Measurements from ENCODE around the gene SEMG1. TPM values are rescaled to one million over a fixed set of nuclear protein-coding genes. Genes with fewer than 3 reads are reported as not detected.

The SEMG1 gene
- polyA plus RNA-seq, 1 donor (not counting 4 experiments of a cell fraction or from before 2014, with no cell fraction given) = not detected

DNA sequence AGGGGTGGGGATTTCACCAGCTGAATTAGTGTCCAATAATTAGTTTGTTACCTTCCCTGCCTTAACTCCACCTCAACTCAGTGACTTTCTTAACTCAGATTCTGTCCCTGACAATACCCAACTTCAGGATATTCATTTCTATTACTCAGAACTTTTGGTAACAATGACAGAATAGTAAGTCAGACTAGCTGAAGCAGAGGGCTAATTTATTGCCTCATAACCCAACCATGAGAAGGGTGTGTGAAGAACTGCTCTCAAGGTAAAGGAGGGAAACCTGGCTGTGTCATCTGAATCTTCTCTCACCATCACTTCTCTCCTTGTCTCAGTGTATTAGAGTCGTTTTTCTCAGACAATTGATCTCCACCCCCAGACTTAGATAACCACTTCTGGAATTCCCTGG lies 33.3 kb upstream of the SEMG1 start:
- Histone ChIP-seq H3K9me3 (ENCODE audit: control insufficient read depth, low read depth, low read length) (no peaks in the 10 kb centered on the region), H3K36me3 (ENCODE audit: control insufficient read depth in 2 of 2, extremely low read depth in 1 of 2, insufficient read depth in 2 of 2, low read length in 2 of 2) (no peaks in the 10 kb centered on the region), H3K4me3 (ENCODE audit: control insufficient read depth in 2 of 3, extremely low read depth in 1 of 3, insufficient read depth in 2 of 3, low read depth in 1 of 3, low read length in 3 of 3) (no peak overlapping the region), H3K9ac (ENCODE audit: control insufficient read depth, extremely low read depth, insufficient read depth, low read length) (no peak overlapping the region), H3K4me1 (ENCODE audit: control insufficient read depth, extremely low read depth, insufficient read depth, low read length) (no peaks in the 10 kb centered on the region), H2AFZ (ENCODE audit: control insufficient read depth, low read length) (no peak overlapping the region), H3K27me3 (ENCODE audit: control insufficient read depth, extremely low read depth, insufficient read depth, low read length) (peaks cover 18% of the 10 kb centered on the region), H4K20me1 (ENCODE audit: control insufficient read depth, extremely low read depth, insufficient read depth, low read length) (no peaks in the 10 kb centered on the region), H3K27ac (ENCODE audit: control insufficient read depth, insufficient read depth, low read length) (no peak overlapping the region), H3K9me1 (ENCODE audit: control insufficient read depth, extremely low read depth, insufficient read depth, low read length) (no peaks in the 10 kb centered on the region), H3K79me2 (ENCODE audit: control insufficient read depth, insufficient read depth, low read length) (no peaks in the 10 kb centered on the region), H3K4me2 (ENCODE audit: control insufficient read depth, extremely low read depth, insufficient read depth, low read depth, low read length) (no peak overlapping the region)
- DNase-seq (ENCODE audit: low read depth, low spot score) = no peak
- dilution Hi-C loops (cut with MboI; ENCODE audit: extremely low pct_ligation_motif_present, low sequenced_read_pairs) = no loop called here
- no peak for FAIRE-seq
- no peak for TF ChIP-seq EZH2 (IDR thresholded peaks at IDR 0.05; ENCODE audit: low read length)
- TF ChIP-seq, protein P1, sequence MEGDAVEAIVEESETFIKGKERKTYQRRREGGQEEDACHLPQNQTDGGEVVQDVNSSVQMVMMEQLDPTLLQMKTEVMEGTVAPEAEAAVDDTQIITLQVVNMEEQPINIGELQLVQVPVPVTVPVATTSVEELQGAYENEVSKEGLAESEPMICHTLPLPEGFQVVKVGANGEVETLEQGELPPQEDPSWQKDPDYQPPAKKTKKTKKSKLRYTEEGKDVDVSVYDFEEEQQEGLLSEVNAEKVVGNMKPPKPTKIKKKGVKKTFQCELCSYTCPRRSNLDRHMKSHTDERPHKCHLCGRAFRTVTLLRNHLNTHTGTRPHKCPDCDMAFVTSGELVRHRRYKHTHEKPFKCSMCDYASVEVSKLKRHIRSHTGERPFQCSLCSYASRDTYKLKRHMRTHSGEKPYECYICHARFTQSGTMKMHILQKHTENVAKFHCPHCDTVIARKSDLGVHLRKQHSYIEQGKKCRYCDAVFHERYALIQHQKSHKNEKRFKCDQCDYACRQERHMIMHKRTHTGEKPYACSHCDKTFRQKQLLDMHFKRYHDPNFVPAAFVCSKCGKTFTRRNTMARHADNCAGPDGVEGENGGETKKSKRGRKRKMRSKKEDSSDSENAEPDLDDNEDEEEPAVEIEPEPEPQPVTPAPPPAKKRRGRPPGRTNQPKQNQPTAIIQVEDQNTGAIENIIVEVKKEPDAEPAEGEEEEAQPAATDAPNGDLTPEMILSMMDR (optimal IDR thresholded peaks at IDR 0.05 in 1 of 3, IDR thresholded peaks at IDR 0.05 in 1 of 3, conservative IDR thresholded peaks at IDR 0.05 in 1 of 3; ENCODE audit: extremely low read depth in 1 of 3, insufficient read depth in 2 of 3, low read length in 3 of 3) = no peak

- no peak within 1 kb of the TSS for H3K27ac ChIP-seq (ENCODE audit: control insufficient read depth, insufficient read depth, low read length)
- H3K4me1 ChIP-seq (ENCODE audit: control insufficient read depth, extremely low read depth, insufficient read depth, low read length) = no peaks in the 10 kb centered on the region
- no peak within 1 kb of the TSS for H3K9ac ChIP-seq (ENCODE audit: control insufficient read depth, extremely low read depth, insufficient read depth, low read length)
- no peaks in the 10 kb centered on the region for H3K9me3 ChIP-seq (ENCODE audit: control insufficient read depth, low read depth, low read length)
- H3K9me1 ChIP-seq (ENCODE audit: control insufficient read depth, extremely low read depth, insufficient read depth, low read length) = no peaks in the 10 kb centered on the region
- H4K20me1 ChIP-seq (ENCODE audit: control insufficient read depth, extremely low read depth, insufficient read depth, low read length) = no peaks in the 10 kb centered on the region
- H3K4me2 ChIP-seq (ENCODE audit: control insufficient read depth, extremely low read depth, insufficient read depth, low read depth, low read length) = no peak within 1 kb of the TSS
- no peak for DNase-seq (ENCODE audit: low read depth, low spot score)
- H3K79me2 ChIP-seq (ENCODE audit: control insufficient read depth, insufficient read depth, low read length) = no peaks in the 10 kb centered on the region
- TF ChIP-seq EZH2 (IDR thresholded peaks at IDR 0.05; ENCODE audit: low read length) = no peak
- TF ChIP-seq, protein P1 (optimal IDR thresholded peaks at IDR 0.05 in 1 of 3, IDR thresholded peaks at IDR 0.05 in 1 of 3, conservative IDR thresholded peaks at IDR 0.05 in 1 of 3; ENCODE audit: extremely low read depth in 1 of 3, insufficient read depth in 2 of 3, low read length in 3 of 3) = no peak
- H3K36me3 ChIP-seq (ENCODE audit: control insufficient read depth in 2 of 2, extremely low read depth in 1 of 2, insufficient read depth in 2 of 2, low read length in 2 of 2) = no peaks in the 10 kb centered on the region
- no peak within 1 kb of the TSS for H3K4me3 ChIP-seq (ENCODE audit: control insufficient read depth in 2 of 3, extremely low read depth in 1 of 3, insufficient read depth in 2 of 3, low read depth in 1 of 3, low read length in 3 of 3)
- H2AFZ ChIP-seq (ENCODE audit: control insufficient read depth, low read length) = no peak within 1 kb of the TSS
- peaks cover 18% of the 10 kb centered on the region for H3K27me3 ChIP-seq (ENCODE audit: control insufficient read depth, extremely low read depth, insufficient read depth, low read length)
- no peak for FAIRE-seq
- dilution Hi-C loops (cut with MboI; ENCODE audit: extremely low pct_ligation_motif_present, low sequenced_read_pairs) = no loop called here
Measured at GRCh38 chr20:45174434-45175364, 32.1 kb upstream of the SEMG1 start, which contains the start of gene PI3. Gene PI3 (plus strand): TSS chr20:45174902. CDS start chr20:45174923, 21 bp downstream.
